Measurements from ENCODE around the gene LRRC9. TPM values are rescaled to one million over a fixed set of nuclear protein-coding genes. Genes with fewer than 3 reads are reported as not detected.

Gene LRRC9
- total and polyA plus RNA-seq, 2 donors (not counting 1 experiment from before 2014, with no cell fraction given), result not detected

GRCh38 chr14:59900556-59900955, 19.4 kb upstream of the LRRC9 start:
- Histone ChIP-seq H3K27me3 (replicated peaks in 1 of 4; ENCODE audit: control extremely low read depth in 1 of 4, control insufficient read depth in 3 of 4, insufficient read depth in 4 of 4, low read length in 3 of 4) (peaks cover 0 to 8% (median 4%) of the 10 kb centered on the region in 4 experiments), H3K36me3 (replicated peaks in 1 of 2; ENCODE audit: control extremely low read depth in 1 of 2, control insufficient read depth in 1 of 2, extremely low read depth in 1 of 2, insufficient read depth in 2 of 2, low read length in 1 of 2) (no peaks in the 10 kb centered on the region), H3K4me2 (replicated peaks; ENCODE audit: low read depth, low read length, poor library complexity, severe bottlenecking) (no peak overlapping the region), H3K79me2 (ENCODE audit: control insufficient read depth, insufficient read depth, low read length) (no peaks in the 10 kb centered on the region), H3K4me3 (ENCODE audit: control extremely low read depth in 1 of 5, extremely low read depth in 1 of 5, insufficient read depth in 1 of 5, low read depth in 2 of 5, low read length in 4 of 5) (no peak overlapping the region), H4K20me1 (ENCODE audit: control insufficient read depth, insufficient read depth, low read length, poor library complexity, severe bottlenecking) (no peaks in the 10 kb centered on the region), H3K9ac (ENCODE audit: low read length) (no peak overlapping the region), H3K9me3 (ENCODE audit: control extremely low read depth in 1 of 3, control insufficient read depth in 2 of 3, insufficient read depth in 1 of 3, low read length in 2 of 3) (peaks cover 0 to 5% (median 0%) of the 10 kb centered on the region in 3 donors), H2AFZ (ENCODE audit: insufficient read depth, low read depth, low read length, poor library complexity, severe bottlenecking) (no peak overlapping the region), H3K4me1 (ENCODE audit: control insufficient read depth in 2 of 2, insufficient read depth in 2 of 2, low read length in 2 of 2) (no peaks in the 10 kb centered on the region), H3K27ac (ENCODE audit: low read length in 2 of 2) (no peak overlapping the region)
- WGBS (ENCODE audit: insufficient coverage), result 81% methylated on average over 3 of the region's 3 CpGs
- no peak for TF ChIP-seq EZH2 (IDR thresholded peaks at IDR 0.05; ENCODE audit: borderline replicate concordance, insufficient read depth, low read depth, low read length, poor library complexity, severe bottlenecking)
- no peak for TF ChIP-seq CTCF (IDR thresholded peaks at IDR 0.05)
- DNase-seq (no peak), ATAC-seq (ENCODE audit: low read depth) (no peak)
- peaks cover 11% of the 10 kb centered on the region for H3K27me3 Mint-ChIP-seq
- H3K4me3 Mint-ChIP-seq, result no peak overlapping the region
- no peaks in the 10 kb centered on the region for H3K4me1 Mint-ChIP-seq
- H3K27ac Mint-ChIP-seq, result no peak overlapping the region
- ChIA-PET CTCF (no interaction called here), POLR2A (no interaction called here)
- H3K9me3 Mint-ChIP-seq (ENCODE audit: insufficient read depth), result no peaks in the 10 kb centered on the region
- intact Hi-C loops (cut with micrococcal nuclease), result no loop called here

GRCh38 chr14:59904184-59904583, 15.8 kb upstream of the LRRC9 start:
- no peaks in the 10 kb centered on the region for H3K4me1 Mint-ChIP-seq
- H3K4me3 ChIP-seq (ENCODE audit: control extremely low read depth in 1 of 5, extremely low read depth in 1 of 5, insufficient read depth in 1 of 5, low read depth in 2 of 5, low read length in 4 of 5), result no peak overlapping the region
- no peak overlapping the region for H3K27ac Mint-ChIP-seq
- intact Hi-C loops (cut with micrococcal nuclease), result no loop called here
- peaks cover 0 to 3% (median 0%) of the 10 kb centered on the region in 4 experiments for H3K27me3 ChIP-seq (replicated peaks in 1 of 4; ENCODE audit: control extremely low read depth in 1 of 4, control insufficient read depth in 3 of 4, insufficient read depth in 4 of 4, low read length in 3 of 4)
- no peak for TF ChIP-seq CTCF (IDR thresholded peaks at IDR 0.05)
- TF ChIP-seq EZH2 (IDR thresholded peaks at IDR 0.05; ENCODE audit: borderline replicate concordance, insufficient read depth, low read depth, low read length, poor library complexity, severe bottlenecking), result no peak
- no peak for DNase-seq
- no peak overlapping the region for H3K9ac ChIP-seq (ENCODE audit: low read length)
- no peaks in the 10 kb centered on the region for H3K9me3 Mint-ChIP-seq (ENCODE audit: insufficient read depth)
- CTCF ChIA-PET, result no interaction called here
- H3K27me3 Mint-ChIP-seq, result peaks cover 5% of the 10 kb centered on the region
- POLR2A ChIA-PET, result no interaction called here
- no peaks in the 10 kb centered on the region for H3K79me2 ChIP-seq (ENCODE audit: control insufficient read depth, insufficient read depth, low read length)
- ATAC-seq (ENCODE audit: low read depth), result no peak
- H2AFZ ChIP-seq (ENCODE audit: insufficient read depth, low read depth, low read length, poor library complexity, severe bottlenecking), result no peak overlapping the region
- no peaks in the 10 kb centered on the region for H3K4me1 ChIP-seq (ENCODE audit: control insufficient read depth in 2 of 2, insufficient read depth in 2 of 2, low read length in 2 of 2)
- no peak overlapping the region for H3K27ac ChIP-seq (ENCODE audit: low read length in 2 of 2)
- H4K20me1 ChIP-seq (ENCODE audit: control insufficient read depth, insufficient read depth, low read length, poor library complexity, severe bottlenecking), result no peaks in the 10 kb centered on the region
- 100% methylated on average over 1 of the region's 2 CpGs for WGBS (ENCODE audit: insufficient coverage)
- no peak overlapping the region for H3K4me2 ChIP-seq (replicated peaks; ENCODE audit: low read depth, low read length, poor library complexity, severe bottlenecking)
- H3K9me3 ChIP-seq (ENCODE audit: control extremely low read depth in 1 of 3, control insufficient read depth in 2 of 3, insufficient read depth in 1 of 3, low read length in 2 of 3), result peaks cover 0 to 5% (median 0%) of the 10 kb centered on the region in 3 donors
- H3K4me3 Mint-ChIP-seq, result no peak overlapping the region
- no peaks in the 10 kb centered on the region for H3K36me3 ChIP-seq (replicated peaks in 1 of 2; ENCODE audit: control extremely low read depth in 1 of 2, control insufficient read depth in 1 of 2, extremely low read depth in 1 of 2, insufficient read depth in 2 of 2, low read length in 1 of 2)

All from B cell (primary cell).